NCI-H146 (cell line): Measurements from ENCODE around the gene GULP1.

ENCODE experiments used
- DNase-seq: peaks from one replicate; lab custom pipeline; 2025; lab: John Stamatoyannopoulos, UW

Gene GULP1

GRCh38 chr2:188322569-188323551 lies 31.2 kb downstream of the GULP1 start:
- no peak for DNase-seq

- no peak for DNase-seq
These were observed 32.4 kb downstream of the GULP1 start for GRCh38 chr2:188324067-188324466.

DNA sequence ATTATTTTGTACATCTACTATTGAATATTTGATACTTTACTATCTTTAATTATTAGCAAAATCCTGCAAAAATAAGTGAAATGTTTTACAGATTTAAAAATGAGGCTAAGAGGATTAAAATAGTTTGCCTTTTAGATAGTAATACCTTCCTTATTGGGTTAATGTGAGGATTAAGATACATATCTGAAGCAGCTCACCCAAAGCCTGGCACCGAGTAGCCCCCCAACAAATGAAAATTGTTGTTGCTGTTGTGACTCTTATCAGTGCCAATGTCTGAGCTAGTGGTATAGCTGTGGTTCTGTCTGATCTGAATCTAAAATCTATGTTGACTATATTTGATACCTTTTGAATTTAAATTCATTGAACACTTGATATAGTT lies 34.6 kb downstream of the GULP1 start:
- no peak for DNase-seq

DNA sequence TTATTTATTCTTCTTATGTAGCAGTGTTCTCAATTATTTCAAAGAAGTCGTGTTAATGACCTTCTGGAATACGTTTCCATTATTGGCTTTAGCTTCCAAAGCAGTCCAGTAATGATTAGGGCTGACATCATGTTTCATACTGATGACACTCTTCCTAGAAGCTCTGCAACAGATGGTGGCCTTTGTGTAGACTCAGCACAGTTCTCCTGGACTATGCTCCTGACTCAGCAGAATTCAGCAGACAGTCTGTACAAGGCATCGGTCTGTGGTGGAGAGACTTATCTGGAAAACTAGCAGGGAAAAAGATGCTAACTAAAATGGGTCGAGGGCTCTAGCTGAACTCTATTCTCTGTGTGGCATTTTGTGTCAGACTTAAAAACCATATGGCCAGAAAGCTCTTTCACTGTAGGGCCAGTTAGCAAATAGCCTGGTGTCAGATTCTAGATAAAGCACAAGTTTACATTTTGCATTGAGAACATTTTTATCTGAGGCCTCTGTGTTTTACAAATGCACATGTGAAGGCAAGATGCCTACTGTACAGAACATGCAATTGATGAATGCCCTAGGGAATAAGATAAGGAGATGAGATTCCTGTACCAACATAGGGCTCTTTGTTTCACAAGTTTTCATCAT lies 35.1 kb downstream of the GULP1 start:
- DNase-seq = peak; percentile 29

DNA sequence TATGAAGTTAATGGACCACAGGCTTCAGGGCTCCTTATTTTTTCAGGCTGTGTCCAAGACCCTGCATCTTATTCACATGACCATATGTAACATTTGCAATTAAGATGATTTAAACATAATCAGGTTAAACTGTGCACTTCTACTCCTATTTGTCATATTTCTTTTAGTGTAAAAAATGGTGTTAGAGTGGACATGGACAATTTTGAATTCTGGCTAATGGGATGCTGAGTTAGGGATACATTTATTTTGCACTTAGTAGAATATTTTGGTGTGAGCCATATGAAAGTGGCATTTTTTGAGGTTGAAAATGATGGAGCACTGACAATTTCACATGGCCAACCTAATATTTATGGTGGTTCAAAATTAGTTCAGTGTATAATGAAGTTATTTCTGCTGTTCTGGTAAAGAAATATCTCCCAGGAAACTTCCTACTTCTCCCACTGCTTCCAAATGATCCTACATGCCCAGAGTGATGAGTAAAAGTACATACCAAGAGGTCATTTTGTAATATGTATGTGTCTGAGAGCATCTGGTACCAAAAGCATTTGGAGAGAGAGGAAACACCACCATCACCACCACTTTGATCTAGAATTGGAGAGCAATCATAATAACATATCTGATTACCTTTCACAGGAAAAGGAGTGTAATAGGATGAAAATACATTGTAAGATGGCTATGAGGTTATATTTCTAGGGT lies 36.0 kb downstream of the GULP1 start:
- DNase-seq = no peak

GRCh38 chr2:188328419-188328818 lies 36.7 kb downstream of the GULP1 start:
- DNase-seq = no peak

- DNase-seq = no peak
These were observed 38.8 kb downstream of the GULP1 start for GRCh38 chr2:188330316-188331053.

DNA sequence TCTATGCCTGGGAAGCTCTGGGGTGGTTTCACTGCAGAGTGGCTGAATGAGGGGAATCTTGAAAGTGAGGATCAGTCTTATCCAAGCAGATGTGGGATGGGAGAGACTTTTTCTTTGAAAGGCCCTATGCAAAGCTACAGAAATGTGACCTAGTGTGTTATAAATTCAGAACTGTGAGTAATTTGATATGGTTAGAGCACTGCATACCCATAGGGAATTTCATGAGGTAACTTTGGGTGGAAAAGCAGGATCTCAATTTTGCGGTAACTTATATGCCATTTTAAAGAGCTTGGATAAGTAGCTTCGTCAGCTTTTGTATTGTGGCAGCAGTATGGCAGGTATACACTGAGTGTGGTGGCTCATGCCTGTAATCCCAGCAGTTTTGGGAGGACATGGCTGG lies 40.9 kb downstream of the GULP1 start:
- no peak for DNase-seq

- peak; percentile 13 for DNase-seq
These were observed 42.3 kb downstream of the GULP1 start for GRCh38 chr2:188333751-188334524.

DNA sequence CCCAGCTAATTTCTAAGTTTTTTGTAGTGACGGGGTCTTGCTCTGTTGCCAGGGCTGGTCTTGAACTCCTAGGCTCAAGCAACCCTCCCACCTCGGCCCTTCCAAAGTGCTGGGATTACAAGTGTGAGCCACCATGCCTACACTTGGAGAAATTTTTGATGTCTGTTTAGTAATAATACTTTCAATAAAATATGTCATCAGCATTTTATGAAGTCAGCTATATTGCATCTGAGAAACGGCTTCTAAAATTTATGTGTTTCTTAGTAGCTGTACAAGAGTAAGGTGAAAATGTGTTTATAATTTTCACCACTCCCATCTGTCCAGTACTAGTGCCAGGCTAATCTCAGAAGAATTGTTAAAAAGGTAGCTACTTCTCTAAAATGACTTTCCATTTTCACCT lies 46.8 kb downstream of the GULP1 start:
- no peak for DNase-seq

- DNase-seq = no peak
These were observed 48.6 kb downstream of the GULP1 start for GRCh38 chr2:188340257-188340656.

DNA sequence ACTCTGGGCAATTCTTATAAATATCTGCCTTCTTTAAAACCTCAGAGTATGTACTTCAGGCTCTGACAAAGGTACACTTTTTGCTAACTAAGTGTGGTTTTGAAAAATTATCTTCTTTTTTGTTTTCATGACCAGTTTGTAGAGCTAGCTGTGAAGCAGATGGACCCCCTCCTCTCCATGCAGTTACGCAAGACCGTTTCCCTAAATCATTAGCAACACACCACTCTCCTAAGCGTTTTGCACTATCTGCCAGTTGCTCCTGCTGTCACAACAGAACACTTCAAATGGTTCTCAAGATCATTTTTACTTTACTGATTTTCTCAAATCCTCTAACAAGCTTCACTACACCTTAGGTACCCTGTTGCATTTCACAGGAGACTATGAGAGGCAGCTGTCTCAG lies 53.3 kb downstream of the GULP1 start:
- DNase-seq = no peak

DNA sequence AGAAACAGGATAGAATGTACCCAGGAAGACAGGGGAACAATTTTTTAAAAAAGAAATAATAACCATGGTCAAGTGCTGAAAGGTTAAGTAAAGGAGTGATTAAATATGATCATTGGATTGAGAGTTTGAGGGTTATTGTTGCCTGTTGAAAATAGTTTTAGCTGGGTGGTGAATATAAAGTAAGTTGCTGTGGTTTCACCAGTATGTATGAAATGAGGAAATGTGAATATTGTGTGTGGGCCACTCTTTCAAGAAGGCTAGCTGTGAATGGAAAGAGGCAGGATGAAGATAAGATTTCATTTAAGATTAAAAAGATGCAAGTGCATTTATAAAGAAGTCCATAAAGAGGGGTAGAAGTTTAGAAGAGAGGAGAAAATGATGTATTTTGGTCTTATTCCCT lies 53.8 kb downstream of the GULP1 start:
- DNase-seq = no peak

DNA sequence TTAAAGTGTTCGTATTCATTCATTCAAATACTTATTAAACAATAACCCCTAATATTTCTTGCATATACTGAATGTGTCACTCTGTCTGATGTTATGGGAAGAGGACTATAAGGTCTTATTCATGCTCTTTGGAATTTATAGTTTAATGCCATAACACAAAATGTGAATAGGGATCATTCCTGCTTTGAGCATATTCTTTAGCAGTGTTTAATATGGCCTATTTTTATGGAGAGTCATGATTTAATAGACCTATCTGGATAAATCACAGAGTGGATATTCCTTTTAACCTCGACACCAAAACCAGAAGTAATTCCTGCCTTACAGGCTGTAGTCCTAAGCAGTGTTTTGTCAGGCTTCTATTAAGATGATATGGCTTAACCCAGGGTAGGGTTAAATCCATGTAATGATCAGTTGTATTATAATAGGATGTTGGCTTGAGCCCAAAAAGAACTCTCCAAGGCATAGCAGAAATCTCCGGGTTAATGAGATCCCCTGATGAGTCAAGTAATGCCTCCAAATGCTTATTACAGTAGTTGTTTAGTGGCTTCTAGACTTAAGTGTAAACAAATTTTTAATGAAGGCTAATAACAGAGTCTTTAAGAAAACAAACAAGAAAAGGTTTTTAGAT lies 54.3 kb downstream of the GULP1 start:
- no peak for DNase-seq

DNA sequence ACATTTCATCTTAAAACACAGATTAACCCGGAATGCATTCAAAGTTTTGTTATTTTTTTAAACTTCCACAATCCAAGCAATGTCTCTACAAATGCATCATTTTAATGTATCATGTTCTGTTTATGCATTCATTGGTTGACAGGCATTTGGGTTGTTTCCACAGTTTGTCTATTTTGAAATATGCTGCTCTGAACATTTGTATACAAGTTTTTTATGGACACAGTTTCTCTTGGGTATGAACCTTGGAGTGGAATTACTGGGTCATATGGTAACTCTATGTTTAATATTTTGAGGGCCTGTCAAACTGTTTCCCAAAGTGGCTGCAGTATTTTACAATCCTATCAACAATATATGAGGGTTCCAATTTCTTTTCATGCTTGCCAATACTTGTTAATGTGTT lies 57.3 kb downstream of the GULP1 start:
- no peak for DNase-seq

- DNase-seq = no peak
These were observed 61.6 kb downstream of the GULP1 start for GRCh38 chr2:188353282-188353681.

DNA sequence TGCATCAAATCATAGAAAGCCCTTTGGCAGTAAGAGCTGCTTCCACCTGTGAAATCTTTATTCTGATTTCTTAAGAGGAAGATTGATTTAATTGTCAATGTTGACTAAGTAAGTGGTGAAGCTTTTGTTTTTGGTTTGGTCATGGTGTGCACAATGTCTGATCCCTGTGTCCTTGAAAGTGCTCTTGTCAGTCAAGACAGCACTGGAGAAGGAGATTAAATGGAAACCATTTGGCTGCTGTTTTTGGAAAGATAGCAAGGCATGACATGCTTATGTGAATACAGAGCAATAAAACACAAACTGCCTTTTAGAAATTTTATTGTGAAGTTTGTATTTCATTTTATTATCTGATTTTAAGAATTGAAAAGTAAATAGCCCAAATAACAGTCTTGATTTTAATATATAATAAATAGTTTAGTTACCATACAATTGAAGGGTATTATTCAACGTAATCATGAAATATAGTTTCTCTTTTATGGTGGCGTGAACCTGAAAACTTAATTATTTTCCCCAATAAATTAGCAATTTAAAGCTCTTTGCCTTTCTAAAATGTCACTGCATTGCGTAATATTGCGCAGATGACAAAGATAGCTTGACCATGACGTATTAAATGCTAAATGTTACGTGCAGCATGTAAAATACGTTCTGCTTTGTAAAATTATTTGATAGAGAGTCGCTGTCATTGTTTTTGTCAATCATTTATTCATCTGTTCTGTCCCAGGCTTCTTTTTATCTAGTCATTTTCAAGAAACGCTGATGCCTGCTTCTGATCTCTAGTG lies 69.0 kb downstream of the GULP1 start:
- no peak for DNase-seq

DNA sequence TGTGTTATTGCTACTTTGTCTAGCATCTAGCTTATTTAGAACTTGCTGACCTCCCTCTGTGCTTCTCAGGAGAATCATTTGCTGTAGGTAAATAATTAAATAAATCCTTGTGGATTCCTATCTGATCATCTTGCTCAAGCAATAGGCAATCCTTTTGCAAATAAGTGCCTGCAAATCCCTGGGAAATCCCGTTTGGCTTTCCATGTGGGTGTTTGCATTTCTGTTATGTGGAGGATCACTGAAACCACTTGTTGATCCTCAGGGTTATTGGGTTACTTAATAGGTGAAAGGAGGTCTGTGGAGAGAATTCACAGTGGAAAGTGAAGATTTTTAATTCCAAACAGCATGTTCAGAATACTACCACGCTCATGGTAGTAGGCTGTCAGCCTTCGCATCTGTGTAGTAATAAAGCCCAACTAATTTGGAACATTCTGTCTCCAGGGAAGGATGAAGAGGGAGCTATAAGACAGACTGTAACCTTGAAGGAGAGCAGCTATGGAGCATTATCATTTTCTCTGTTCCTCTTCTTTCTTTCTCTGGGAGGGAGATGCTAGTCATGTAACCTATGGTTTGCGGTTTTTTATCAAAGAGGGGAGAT lies 72.5 kb downstream of the GULP1 start:
- no peak for DNase-seq

- DNase-seq = no peak
These were observed 73.5 kb downstream of the GULP1 start for GRCh38 chr2:188365058-188365641.
